Nucleus accumbens (tissue), 56 donors: ENCODE data around the gene RAC2.

Experiments
- DNase-seq, 56 donors: peaks; one replicate each; lab custom pipeline; 2025; lab: John Stamatoyannopoulos, UW

The RAC2 gene

GRCh38 chr22:37276776-37277175 lies 32.7 kb upstream of the RAC2 start:
- no peak for DNase-seq

- DNase-seq: no peak
Measured at GRCh38 chr22:37275622-37276021, 31.6 kb upstream of the RAC2 start.

GRCh38 chr22:37275134-37275533 lies 31.1 kb upstream of the RAC2 start:
- no peak for DNase-seq

GRCh38 chr22:37274380-37274862 lies 30.4 kb upstream of the RAC2 start:
- DNase-seq: peak in 25 of 56 donors; percentile 6 to 57 (median 19)

GRCh38 chr22:37273846-37274225 lies 29.8 kb upstream of the RAC2 start:
- no peak for DNase-seq

- no peak for DNase-seq
Measured at GRCh38 chr22:37273126-37273845, 29.2 kb upstream of the RAC2 start.

GRCh38 chr22:37270928-37271650 lies 27.0 kb upstream of the RAC2 start:
- peak in 1 of 56 donors; percentile 6 for DNase-seq

- DNase-seq: no peak
Measured at GRCh38 chr22:37269936-37270678, 26.0 kb upstream of the RAC2 start.

GRCh38 chr22:37267661-37268413 lies 23.8 kb upstream of the RAC2 start:
- no peak for DNase-seq

- peak in 21 of 56 donors; percentile 3 to 57 (median 15) for DNase-seq
Measured at GRCh38 chr22:37267135-37267587, 23.1 kb upstream of the RAC2 start.

GRCh38 chr22:37266581-37267134 lies 22.6 kb upstream of the RAC2 start:
- DNase-seq: no peak

GRCh38 chr22:37263966-37264887 lies 20.2 kb upstream of the RAC2 start:
- DNase-seq: no peak

GRCh38 chr22:37262346-37262745 lies 18.3 kb upstream of the RAC2 start:
- DNase-seq: no peak

GRCh38 chr22:37260901-37261336 lies 16.9 kb upstream of the RAC2 start:
- peak in 11 of 56 donors; percentile 3 to 53 (median 15) for DNase-seq

GRCh38 chr22:37260155-37260795 lies 16.2 kb upstream of the RAC2 start:
- no peak for DNase-seq

- DNase-seq: peak in 5 of 56 donors; percentile 4 to 30 (median 6)
Measured at GRCh38 chr22:37259540-37260029, 15.5 kb upstream of the RAC2 start.

GRCh38 chr22:37258753-37259401 lies 14.8 kb upstream of the RAC2 start:
- DNase-seq: no peak
